Gastrocnemius medialis (tissue), 4 donors: ENCODE data around the gene LPIN1.

ENCODE experiments used
- POLR2A ChIP-seq, 2 donors: fragments of 450-650 bp; IDR thresholded peaks; one replicate each; pipeline ENCODE4 v1.6.1; 2017; ENCODE audit warnings: antibody characterized with exemption in 2 of 2, mild to moderate bottlenecking in 2 of 2, moderate library complexity in 2 of 2
- TF ChIP-seq, protein P1 (sequence below), 5 experiments: fragments of 450-650 bp in 3 of 5; fragments of 200-600 bp in 2 of 5; sonication (generic) in 2 of 5; IDR thresholded peaks in 4 of 5; conservative IDR thresholded peaks in 1 of 5; 1 replicate in 4 of 5; 2 replicates in 1 of 5; pipeline ENCODE4 v1.5.1; 2016 to 2019; ENCODE audit warnings: antibody characterized with exemption in 5 of 5, mild to moderate bottlenecking in 3 of 5, moderate library complexity in 3 of 5

DNA sequence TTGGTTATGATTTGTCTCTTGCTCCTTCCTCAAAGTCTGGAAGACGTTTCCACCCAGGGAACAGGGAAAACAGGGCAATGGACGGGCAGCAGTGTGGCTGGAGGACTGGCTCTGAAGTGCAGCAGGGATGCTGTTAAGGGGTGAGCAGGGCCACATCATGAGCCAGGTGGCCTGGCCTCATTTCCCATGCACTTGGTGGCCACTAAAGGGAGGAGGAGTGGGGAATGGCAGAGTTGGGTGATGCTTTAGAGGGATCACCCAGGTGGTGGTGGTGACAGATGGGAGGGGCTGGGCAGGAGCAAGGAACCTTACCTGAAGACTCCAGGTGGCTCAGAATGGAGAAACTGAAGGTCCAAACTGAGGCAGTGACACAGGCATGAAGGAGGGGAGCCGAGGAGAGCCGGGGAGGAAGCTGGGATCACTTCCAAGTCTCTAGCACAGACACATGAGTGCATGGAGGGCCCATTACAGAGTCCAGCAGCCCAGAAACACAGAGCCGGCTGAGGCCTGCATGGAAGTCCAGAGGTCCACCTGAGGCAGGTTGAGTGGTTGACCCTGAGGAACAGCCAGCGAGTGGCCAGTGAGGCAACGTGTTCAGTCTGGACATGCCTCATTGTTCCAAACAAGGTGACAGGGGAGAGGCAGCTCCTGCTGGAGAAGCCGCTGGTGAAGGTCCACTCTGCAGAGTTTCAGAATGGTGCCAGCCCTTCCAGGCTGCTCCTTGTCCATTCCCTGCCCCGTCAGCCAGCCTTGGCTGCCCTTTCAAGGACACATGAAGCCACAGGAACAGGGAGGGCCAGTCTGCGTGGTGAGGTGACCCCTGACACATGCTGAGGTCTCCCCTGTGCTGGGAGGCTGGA lies 91.7 kb downstream of the LPIN1 start:
- TF ChIP-seq, protein P1, sequence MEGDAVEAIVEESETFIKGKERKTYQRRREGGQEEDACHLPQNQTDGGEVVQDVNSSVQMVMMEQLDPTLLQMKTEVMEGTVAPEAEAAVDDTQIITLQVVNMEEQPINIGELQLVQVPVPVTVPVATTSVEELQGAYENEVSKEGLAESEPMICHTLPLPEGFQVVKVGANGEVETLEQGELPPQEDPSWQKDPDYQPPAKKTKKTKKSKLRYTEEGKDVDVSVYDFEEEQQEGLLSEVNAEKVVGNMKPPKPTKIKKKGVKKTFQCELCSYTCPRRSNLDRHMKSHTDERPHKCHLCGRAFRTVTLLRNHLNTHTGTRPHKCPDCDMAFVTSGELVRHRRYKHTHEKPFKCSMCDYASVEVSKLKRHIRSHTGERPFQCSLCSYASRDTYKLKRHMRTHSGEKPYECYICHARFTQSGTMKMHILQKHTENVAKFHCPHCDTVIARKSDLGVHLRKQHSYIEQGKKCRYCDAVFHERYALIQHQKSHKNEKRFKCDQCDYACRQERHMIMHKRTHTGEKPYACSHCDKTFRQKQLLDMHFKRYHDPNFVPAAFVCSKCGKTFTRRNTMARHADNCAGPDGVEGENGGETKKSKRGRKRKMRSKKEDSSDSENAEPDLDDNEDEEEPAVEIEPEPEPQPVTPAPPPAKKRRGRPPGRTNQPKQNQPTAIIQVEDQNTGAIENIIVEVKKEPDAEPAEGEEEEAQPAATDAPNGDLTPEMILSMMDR (IDR thresholded peaks at IDR 0.05 in 4 of 5, conservative IDR thresholded peaks at IDR 0.05 in 1 of 5), result no peak
- TF ChIP-seq POLR2A (IDR thresholded peaks at IDR 0.05), result no peak
